ENCODE results near the gene DSCAML1.

DNA sequence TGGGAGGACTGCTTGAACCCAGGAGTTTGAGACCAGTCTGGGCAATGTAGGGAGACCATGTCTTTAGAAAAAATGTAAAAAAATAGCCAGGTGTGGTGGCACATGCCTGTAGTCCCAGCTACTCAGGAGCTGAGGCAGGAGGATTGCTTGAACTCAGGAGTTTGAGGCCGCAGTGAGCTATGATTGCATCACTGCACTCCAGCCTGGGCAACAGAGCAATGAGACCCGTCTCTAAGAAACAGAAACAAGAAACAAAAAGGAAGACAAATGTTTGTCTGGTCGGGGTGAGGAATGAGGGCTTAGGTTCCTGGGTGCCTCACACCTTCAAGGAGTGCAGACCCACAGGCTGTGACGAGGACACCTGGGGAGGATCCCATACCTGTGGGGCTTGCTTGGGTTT, 277.4 kb downstream of the DSCAML1 start:
- TF ChIP-seq, protein P1, sequence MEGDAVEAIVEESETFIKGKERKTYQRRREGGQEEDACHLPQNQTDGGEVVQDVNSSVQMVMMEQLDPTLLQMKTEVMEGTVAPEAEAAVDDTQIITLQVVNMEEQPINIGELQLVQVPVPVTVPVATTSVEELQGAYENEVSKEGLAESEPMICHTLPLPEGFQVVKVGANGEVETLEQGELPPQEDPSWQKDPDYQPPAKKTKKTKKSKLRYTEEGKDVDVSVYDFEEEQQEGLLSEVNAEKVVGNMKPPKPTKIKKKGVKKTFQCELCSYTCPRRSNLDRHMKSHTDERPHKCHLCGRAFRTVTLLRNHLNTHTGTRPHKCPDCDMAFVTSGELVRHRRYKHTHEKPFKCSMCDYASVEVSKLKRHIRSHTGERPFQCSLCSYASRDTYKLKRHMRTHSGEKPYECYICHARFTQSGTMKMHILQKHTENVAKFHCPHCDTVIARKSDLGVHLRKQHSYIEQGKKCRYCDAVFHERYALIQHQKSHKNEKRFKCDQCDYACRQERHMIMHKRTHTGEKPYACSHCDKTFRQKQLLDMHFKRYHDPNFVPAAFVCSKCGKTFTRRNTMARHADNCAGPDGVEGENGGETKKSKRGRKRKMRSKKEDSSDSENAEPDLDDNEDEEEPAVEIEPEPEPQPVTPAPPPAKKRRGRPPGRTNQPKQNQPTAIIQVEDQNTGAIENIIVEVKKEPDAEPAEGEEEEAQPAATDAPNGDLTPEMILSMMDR (IDR thresholded peaks at IDR 0.05), result no peak
- no peak for TF ChIP-seq POLR2A (IDR thresholded peaks at IDR 0.05)
